GM21390 (cell line): Measurements from ENCODE around the gene EMP2.
"Not testable (repeated sequence)": the region's sequence is repeated elsewhere in the genome, so short reads cannot be mapped to it uniquely, and the experiment has no call there.

Source experiments
- ATAC-seq: cut with Tn5 transposase; IDR thresholded peaks from one replicate; pipeline ENCODE4 v1.9.1; 2021; ENCODE audit not compliant: unreplicated experiment

Gene EMP2

DNA sequence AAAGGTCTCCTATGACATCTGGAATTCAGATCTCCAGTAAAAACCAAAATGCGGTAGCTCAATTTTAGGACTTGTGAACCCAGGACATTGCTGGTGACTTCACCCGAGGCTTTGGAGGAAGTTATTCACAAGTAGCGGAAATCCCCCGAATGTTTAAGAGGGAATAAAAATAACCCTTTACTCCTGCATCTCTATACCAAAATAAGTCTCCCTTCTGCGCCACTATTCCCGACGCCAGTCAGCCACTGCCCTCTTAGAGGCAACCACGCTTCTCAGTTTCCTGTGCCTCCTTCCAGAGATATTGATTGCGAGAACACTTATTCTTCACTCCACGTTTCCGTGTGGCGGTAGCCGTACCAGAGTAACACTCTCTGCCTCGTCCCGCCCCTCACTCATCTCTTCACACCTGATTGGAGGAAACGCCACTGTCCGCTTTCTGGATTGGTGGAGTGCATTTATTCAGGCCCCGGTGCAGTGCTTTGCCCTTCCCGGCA, 27.4 kb downstream of the EMP2 start:
- ATAC-seq = peak; percentile 95

DNA sequence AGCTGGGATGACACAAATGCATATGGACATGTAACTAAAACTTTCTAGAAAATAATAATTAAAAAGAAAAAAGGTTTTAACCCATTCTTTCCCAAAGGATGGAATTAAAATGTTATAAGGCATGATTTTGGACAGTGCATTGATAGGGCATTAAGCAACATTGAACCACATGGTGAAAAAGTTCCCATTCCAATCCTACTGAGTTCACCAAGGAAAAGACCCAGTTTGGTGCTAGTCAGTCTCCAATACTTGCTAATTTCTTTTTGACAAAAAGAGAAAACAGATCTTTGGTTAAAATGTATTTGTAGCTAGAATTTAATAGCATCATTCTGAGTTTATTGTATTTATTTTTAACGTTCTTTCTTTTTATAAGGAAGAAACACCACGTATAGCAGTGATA, 28.1 kb downstream of the EMP2 start:
- no peak for ATAC-seq

- ATAC-seq = no peak
Measured at GRCh38 chr16:10551881-10552280, 28.5 kb downstream of the EMP2 start.

DNA sequence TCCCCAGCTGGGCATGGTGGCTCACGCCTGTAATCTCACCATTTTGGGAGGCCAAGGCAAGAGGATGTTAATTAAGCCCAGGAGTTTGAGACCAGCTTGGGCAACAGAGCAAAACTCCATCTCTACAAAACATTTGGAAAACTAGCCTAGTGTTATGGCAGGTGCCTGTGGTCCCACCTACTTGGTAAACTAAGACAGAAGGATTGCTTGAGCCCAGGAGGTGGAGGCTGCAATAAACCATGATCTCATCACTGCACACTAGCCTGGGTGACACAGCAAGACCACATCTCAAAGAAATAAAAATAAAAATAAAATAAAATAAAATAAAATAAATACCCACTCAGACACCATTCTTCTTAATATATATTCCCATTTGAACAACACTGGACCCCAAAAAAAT, 32.0 kb downstream of the EMP2 start:
- no peak for ATAC-seq

DNA sequence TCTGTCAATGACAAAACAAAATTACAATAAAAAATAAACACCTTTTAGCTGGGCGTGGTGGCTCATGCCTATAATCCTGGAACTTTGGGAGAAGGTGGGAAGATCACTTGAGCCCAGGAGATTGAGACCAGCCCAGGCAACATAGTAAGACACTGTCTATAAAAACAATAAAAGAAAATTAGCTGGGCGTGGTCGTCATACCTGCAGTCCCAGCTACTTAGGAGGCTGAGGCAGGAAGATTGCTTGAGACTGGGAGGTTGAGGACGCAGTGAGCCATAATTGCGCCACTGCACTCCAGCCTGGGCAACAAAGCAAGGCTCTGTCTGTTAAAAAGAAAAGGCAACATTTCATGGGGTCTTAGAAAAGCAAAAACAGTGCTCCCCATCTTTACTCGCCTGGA, 32.7 kb downstream of the EMP2 start:
- no peak for ATAC-seq

GRCh38 chr16:10543231-10543977, 37.0 kb downstream of the EMP2 start:
- no peak for ATAC-seq

DNA sequence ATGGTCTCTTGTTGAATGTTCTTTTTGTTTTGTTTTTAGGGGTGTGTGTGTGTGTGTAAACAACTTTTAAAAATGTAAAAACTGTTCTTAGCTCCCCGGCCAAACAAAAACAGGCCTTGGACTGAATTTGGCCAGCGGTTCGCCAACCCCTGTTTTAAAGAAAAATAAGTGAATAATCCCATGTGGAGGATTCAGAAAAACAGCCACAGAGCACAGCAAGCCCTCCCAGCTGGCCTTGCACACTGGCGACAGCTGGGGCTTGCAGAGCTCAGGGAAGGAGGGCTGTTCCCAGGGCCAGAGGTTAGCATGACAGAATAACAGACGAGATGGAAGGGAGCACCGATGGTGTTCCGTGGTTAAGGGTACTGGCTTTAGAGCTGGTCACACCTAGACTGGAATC, 39.0 kb downstream of the EMP2 start:
- no peak for ATAC-seq

DNA sequence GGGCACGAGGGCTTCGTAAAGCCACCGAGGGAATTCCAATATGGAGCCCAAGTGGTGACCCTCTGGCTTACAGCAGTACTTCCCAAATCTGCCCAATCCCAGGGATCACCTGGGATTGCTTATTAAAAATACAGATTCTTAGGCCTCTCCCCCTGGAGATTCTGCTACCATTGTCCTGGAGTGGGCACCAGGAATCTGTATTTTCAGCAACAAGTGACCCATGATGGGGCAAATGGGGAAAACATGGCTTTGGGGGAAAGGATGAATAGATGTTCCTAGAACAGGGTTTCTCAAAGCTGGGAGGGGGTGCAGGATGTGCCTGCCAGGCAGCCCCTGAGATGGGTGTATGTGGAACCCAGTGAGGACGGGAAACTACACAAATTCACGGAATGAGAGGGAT, 40.6 kb downstream of the EMP2 start:
- no peak for ATAC-seq

DNA sequence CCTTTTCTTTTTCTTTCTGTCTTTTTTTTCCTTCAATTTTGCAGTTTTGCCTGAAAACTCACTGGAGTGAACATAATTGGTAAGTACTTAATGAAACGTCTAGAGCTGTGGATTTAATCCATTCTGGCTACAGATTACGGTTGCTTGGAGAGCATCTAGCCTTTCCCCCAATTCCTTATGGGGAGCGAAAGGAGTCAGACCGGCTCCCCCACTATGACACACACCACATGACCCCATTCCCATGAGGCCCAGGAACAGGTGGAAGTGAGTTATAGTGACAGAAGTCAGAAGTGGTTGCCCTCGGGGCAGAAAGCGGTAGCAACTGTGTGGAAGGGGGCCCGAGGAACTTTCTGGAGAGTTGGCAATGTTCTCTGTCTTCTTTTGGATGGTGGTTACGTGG, 41.2 kb downstream of the EMP2 start:
- no peak for ATAC-seq

- no peak for ATAC-seq
Measured at GRCh38 chr16:10538583-10538982, 41.8 kb downstream of the EMP2 start.

DNA sequence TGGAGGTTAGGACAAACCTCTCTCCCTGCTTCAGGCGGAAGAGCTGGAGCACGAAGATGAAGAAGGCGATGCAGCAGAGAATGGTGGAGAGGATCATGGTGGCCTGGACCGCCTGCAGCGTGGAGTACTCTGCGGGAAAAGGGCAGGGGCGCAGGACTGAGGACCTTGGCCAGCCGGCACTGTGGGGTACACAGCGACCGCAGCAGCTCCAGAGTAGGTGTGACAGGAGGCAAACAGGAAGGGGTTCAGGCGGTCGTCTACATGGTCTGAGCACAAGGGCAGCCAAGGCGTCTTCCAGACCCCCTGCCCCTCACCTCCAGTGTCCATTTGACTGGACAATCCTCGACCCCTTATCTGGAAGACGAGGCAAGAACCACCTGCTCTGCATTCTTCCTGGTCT, 42.5 kb downstream of the EMP2 start:
- no peak for ATAC-seq

- no peak for ATAC-seq
Measured at GRCh38 chr16:10536814-10537389, 43.5 kb downstream of the EMP2 start.

DNA sequence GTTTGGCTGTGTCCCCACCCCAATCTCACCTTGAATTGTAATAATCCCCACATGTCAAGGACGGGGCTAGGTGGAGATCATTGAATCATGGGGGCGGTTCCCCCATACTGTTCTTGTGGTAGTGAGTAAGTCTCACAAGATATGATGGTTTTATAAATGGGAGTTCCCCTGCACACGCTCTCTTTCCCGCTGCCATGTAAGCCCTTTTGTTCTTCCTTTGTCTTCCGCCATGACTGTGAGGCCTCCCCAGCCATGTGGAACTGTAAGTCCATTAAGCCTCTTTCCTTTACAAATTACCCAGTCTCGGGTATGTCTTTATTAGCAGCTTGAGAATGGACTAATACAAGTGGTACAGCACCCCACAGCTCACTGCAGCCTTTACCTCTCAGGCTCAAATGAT, 44.1 kb downstream of the EMP2 start:
- ATAC-seq = not testable (repeated sequence)

- no peak for ATAC-seq
Measured at GRCh38 chr16:10535461-10535860, 44.9 kb downstream of the EMP2 start.

DNA sequence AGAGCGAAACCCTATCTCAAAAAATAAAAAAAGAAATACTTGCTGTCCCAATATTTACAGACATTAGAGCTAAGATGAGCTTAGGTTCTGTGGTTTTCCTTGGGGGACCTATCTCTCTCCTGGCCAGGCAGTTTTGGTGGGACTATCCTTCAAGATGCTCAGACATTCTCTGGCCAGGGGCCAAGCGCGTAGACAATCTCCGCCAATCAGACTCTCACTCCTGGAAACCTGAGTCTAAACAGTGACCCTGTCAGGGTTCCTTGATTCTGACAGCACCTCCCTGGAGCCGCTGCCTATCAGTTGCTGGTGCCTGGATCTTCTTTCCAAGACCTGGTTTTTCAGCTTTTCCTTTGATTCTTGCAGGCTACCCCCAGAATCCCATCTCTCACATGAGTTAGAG, 45.6 kb downstream of the EMP2 start:
- no peak for ATAC-seq

DNA sequence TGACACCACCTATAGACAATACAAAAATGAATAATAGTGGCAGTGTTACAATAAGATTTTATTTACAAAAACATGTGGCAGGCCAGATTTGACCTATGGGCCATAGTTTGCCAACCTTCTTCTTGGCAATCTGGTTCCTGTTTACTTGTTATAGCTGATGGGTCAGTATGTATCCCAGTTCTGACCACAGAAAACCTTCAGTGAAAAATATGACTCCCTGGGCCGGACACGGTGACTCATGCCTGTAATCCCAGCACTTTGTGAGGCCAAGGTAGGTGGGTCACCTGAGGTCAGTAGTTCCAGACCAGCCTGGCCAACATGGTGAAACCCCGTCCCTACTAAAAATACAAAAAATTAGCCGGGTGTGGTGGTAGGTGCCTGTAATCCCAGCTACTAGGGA, 46.8 kb downstream of the EMP2 start:
- ATAC-seq = not testable (repeated sequence)

- no peak for ATAC-seq
Measured at GRCh38 chr16:10531582-10531981, 48.8 kb downstream of the EMP2 start.

DNA sequence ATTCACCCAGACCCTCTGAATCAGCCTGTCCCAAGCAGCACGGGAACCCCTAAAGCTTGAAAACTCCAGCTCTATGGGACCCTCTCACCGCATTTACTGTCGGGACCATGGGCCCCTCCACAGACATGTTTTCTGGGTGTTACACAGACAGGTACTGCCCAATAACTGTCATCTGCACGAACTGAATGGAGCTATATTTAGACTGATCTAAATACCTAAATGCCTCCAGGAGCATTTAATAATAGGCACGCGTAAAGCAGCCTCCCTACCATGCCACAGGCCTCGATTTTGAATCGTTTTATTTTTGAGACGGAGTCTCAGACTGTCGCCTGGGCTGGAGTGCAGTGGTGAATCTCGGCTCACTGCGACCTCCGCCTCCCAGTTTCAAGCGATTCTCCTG, 49.7 kb downstream of the EMP2 start:
- ATAC-seq = no peak

GRCh38 chr16:10529895-10530669, 50.3 kb downstream of the EMP2 start:
- ATAC-seq = no peak

DNA sequence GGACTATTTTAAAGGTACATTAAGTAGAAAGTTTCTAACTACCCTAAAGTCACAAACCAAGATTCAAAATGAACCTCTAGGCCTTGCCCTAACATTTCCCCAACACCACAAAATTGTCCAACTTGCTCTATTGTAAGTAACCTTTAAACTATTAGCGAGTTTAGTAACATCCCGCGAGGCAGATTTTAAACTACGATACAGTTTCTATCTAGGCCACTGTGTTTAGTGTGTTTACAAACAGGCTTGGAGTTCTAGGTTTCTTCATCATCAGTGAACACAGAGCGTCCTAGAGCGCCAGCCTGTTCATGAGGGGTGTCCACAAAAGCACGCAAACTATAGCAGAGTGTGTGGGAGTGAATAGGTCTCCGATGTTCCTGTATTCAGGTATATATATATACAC, 51.8 kb downstream of the EMP2 start:
- no peak for ATAC-seq

DNA sequence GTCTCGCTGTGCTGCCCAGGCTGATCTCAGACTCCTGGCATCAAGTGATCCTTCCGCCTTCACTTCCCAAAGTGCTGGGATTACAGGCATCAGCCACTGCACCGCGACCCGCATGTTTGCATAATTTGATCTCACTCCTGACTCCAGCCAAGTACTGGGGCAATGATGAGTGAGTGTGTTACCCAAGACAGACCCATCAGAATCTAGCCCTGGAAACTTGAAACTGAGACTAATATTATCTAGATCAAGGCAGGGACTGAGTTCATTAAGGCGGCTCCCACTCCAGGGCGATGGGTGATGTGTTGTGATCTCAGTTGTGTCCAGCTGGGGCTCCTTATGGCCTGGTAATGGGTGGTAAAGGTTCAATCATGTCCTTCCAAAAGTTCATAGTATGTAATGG, 53.4 kb downstream of the EMP2 start:
- ATAC-seq = no peak

DNA sequence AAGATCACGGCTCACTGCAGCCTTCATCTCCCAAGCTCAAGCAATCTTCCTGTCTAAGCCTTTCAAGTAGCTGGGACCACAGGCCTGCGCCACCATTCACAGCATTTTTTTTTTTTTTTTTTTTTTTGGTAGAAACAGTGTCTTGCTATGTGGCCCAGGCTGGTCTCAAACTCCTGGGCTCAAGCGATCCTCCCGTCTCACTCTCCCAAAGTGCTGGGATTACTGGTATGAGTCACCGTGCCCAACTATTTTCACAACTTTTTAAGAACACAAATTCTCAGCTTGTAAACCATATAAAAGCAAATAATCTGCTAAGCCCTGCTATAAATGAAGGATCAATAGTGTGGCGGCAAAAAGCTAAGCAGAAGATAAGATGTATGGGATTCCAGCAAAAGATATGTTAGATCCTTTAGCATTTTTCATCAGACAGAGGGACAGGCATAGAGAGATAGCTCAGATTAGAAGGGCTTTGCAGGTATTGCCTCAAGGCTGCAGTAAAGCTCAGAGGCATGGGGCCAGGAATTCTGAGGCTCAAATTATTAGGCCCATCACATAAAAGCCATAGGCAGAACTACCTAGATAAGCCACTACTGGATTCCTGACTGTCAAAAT, 55.1 kb downstream of the EMP2 start:
- no peak for ATAC-seq
